Measurements from ENCODE around the gene C1QTNF1. TPM values are rescaled to one million over a fixed set of nuclear protein-coding genes. Genes with fewer than 3 reads are reported as not detected.

Gene C1QTNF1
- total and polyA plus RNA-seq, 3 donors from 2014 or later = 9.1 to 22.5 (median 9.8) TPM

DNA sequence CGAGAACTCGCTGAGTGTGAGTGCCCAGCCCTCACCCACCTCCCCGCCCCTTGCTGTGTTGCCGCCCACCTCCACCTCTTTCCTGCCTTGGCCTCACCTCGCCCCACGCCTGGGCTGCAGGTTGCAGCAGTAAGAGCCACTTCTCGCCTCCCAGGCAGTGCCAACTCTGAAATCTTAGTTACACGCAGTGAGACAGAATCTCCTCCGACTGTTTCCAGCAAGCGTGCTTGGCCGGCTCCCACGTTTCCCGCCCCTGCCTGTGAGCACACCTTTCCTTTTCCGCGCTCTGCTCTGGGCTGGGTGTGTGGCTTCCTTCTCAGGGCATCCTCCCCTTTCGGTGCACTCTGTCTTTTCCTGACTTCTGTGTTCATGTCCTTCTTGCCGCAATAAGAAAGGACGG is 56.4 kb downstream of the C1QTNF1 start:
- Histone ChIP-seq H3K4me1 (no peaks in the 10 kb centered on the region), H3K9me3 (no peaks in the 10 kb centered on the region), H3K36me3 (ENCODE audit: low read depth, missing control alignments) (no peaks in the 10 kb centered on the region), H3K4me3 (no peak overlapping the region), H3K27ac (no peak overlapping the region), H3K27me3 (no peaks in the 10 kb centered on the region)
- intact Hi-C loops (cut with DNase I; ENCODE audit: low total_unique reads) = no loop called here
- no peak for DNase-seq
- WGBS, 2 donors = 91 to 92% methylated on average over 18 of the region's 18 CpGs
- TF ChIP-seq POLR2A (IDR thresholded peaks at IDR 0.05) = no peak
- TF ChIP-seq, protein P1, sequence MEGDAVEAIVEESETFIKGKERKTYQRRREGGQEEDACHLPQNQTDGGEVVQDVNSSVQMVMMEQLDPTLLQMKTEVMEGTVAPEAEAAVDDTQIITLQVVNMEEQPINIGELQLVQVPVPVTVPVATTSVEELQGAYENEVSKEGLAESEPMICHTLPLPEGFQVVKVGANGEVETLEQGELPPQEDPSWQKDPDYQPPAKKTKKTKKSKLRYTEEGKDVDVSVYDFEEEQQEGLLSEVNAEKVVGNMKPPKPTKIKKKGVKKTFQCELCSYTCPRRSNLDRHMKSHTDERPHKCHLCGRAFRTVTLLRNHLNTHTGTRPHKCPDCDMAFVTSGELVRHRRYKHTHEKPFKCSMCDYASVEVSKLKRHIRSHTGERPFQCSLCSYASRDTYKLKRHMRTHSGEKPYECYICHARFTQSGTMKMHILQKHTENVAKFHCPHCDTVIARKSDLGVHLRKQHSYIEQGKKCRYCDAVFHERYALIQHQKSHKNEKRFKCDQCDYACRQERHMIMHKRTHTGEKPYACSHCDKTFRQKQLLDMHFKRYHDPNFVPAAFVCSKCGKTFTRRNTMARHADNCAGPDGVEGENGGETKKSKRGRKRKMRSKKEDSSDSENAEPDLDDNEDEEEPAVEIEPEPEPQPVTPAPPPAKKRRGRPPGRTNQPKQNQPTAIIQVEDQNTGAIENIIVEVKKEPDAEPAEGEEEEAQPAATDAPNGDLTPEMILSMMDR (IDR thresholded peaks at IDR 0.05) = no peak

DNA sequence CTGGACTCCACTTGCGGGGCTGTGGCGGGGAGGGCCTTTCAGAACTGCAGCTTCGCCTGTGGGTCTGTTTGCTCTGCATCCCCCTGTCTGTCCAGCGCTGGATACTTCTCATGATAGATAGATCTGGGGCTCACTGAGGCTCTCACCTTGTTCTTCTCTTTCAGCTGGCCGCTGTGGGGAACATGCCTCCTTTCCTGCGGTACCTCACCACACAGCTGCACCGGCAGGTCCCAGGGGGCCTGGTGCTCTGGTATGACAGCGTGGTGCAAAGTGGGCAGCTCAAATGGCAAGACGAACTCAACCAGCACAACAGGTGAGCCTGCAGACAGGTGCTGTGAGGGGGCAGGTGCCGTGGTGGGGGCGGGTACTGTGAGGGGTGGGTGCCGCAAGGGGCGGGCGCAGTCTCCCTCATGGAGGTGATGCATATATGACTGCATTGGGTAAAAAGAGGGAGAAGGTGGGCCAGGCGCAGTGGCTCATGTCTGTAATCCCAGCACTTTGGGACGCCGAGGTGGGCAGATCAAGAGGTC is 56.9 kb downstream of the C1QTNF1 start:
- no peak for DNase-seq
- Histone ChIP-seq H3K27me3 (no peaks in the 10 kb centered on the region), H3K27ac (no peak overlapping the region), H3K4me3 (no peak overlapping the region), H3K4me1 (no peaks in the 10 kb centered on the region), H3K36me3 (ENCODE audit: low read depth, missing control alignments) (no peaks in the 10 kb centered on the region), H3K9me3 (no peaks in the 10 kb centered on the region)
- intact Hi-C loops (cut with DNase I; ENCODE audit: low total_unique reads) = no loop called here
- WGBS, 2 donors = 94 to 96% methylated on average over 10 to 17 of the region's 17 CpGs
- TF ChIP-seq, protein P1 (IDR thresholded peaks at IDR 0.05) = no peak
- no peak for TF ChIP-seq POLR2A (IDR thresholded peaks at IDR 0.05)

DNA sequence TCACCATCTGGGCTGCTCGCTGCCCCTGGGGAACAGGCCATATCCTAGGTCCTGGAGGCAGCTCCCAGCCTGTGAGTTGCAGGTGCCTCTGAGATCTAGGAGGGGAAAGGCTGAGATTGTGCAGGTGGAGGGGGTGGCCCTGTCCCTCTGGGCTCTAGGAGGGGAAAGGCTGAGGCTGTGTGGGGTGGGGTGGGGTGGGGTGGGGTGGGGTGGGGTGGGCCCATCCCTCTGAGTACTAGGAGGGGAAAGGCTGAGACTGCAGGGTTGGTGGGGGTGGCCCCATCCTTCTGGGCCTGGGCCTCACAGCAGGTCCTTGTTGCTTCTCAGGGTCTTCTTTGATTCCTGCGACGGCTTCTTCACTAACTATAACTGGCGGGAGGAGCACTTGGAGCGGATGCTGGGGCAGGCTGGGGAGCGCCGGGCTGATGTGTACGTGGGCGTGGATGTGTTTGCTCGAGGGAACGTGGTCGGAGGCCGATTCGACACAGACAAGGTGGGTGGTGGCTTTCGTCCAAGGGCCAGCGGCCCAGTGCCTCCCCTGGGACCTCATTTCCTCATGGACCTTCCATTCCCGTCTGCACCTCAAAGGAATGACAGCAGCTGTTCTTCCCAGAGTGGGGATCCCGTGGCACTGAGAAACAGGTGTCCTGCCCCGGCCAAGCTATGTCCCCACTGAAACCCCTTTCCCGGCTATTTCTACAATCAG is 57.8 kb downstream of the C1QTNF1 start:
- intact Hi-C loops (cut with DNase I; ENCODE audit: low total_unique reads) = no loop called here

DNA sequence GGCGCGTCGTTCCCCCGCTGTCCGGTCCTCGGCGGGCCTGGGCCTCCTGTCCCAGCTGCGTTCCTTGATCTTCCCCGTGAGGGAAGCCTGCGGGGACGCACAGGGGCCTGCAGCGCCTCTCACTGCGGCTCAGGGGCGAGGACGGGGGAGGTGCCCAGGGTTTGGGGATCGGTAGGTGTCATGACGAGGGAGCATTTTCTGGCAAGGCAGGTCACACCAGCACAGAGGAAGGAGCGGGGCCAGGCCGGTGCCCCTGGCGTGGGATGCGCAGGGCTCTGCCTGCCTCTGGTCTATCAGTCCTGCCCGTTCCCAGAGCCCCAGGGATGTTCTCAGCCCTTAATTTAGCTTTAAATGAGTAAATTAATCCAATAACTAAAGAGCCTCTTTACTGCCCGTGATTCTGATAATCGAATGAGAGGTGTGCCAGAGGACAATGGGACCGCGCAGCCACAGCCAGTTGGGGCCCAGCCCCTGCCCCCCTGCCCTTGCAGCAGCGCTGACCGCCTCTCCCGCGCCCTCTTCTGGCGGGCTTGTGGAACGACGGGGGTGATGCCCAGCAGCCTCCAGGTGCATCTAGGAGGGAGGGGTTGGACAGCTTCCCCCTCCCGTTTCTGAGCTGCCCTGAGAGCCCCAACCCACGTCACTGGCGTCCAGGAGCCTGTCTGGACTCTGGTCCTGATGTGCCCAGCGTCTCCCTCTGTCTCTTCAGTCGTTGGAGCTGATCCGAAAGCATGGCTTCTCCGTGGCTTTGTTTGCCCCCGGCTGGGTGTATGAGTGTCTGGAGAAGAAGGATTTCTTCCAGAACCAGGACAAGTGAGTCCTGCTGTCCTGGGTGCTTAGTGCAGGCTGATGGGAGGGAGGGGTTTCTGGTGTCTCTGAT is 58.6 kb downstream of the C1QTNF1 start:
- Histone ChIP-seq H3K9me3 (no peaks in the 10 kb centered on the region), H3K27ac (no peak overlapping the region), H3K4me1 (no peaks in the 10 kb centered on the region), H3K27me3 (no peaks in the 10 kb centered on the region), H3K4me3 (no peak overlapping the region), H3K36me3 (ENCODE audit: low read depth, missing control alignments) (no peaks in the 10 kb centered on the region)
- peak; percentile 41 for DNase-seq
- 72 to 87% methylated on average over 33 to 41 of the region's 41 CpGs for WGBS, 2 donors
- intact Hi-C loops (cut with DNase I; ENCODE audit: low total_unique reads) = no loop called here
- TF ChIP-seq, protein P1 (IDR thresholded peaks at IDR 0.05) = peak; percentile 45 to 79 (median 54)
- no peak for TF ChIP-seq POLR2A (IDR thresholded peaks at IDR 0.05)

More for the DNA sequence above, 57.8 kb downstream of the C1QTNF1 start:
- Histone ChIP-seq H3K27ac (no peak overlapping the region), H3K9me3 (no peaks in the 10 kb centered on the region), H3K27me3 (no peaks in the 10 kb centered on the region), H3K4me1 (no peaks in the 10 kb centered on the region), H3K36me3 (ENCODE audit: low read depth, missing control alignments) (no peaks in the 10 kb centered on the region), H3K4me3 (no peak overlapping the region)
- WGBS, 2 donors = 66 to 71% methylated on average over 19 to 20 of the region's 20 CpGs
- no peak for DNase-seq
- no peak for TF ChIP-seq POLR2A (IDR thresholded peaks at IDR 0.05)
- TF ChIP-seq, protein P1 (IDR thresholded peaks at IDR 0.05) = no peak

All from testis (tissue), 3 donors.